ENCODE results near the gene SCAPER.

GRCh38 chr15:76529911-76530310, 375.2 kb downstream of the SCAPER start:
- TF ChIP-seq EP300 (IDR thresholded peaks at IDR 0.05), result no peak
- TF ChIP-seq CTCF (IDR thresholded peaks at IDR 0.05), result no peak
- no peak for TF ChIP-seq POLR2AphosphoS5 (IDR thresholded peaks at IDR 0.05)
- TF ChIP-seq POLR2A (IDR thresholded peaks at IDR 0.05), result no peak

All from upper lobe of left lung (tissue), 4 donors.